Hematopoietic multipotent progenitor cell (in vitro differentiated cells): ENCODE data around the gene GASK1A. TPM values are rescaled to one million over a fixed set of nuclear protein-coding genes. Genes with fewer than 3 reads are reported as not detected.
"Not testable (repeated sequence)": the region's sequence is repeated elsewhere in the genome, so short reads cannot be mapped to it uniquely, and the experiment has no call there.

ENCODE experiments used
- DNase-seq, 3 donors: peaks; one replicate each; pipeline ENCODE4 v3.0.0-alpha.2; 2011 to 2015; ENCODE audit warnings: low read depth in 2 of 3, low spot score in 2 of 3
- total RNA-seq: library from RNA; depleted of rRNA; stranded (reverse); fragments of >200 nt; gene quantifications from one replicate; pipeline ENCODE4 v1.2.3, GENCODE V29; 2012

Gene GASK1A
- 1.6 TPM for total RNA-seq

- DNase-seq = peak in 2 of 3 donors; percentile 55 to 69
Measured at GRCh38 chr3:42979044-42979972, at the start of gene GASK1A. GASK1A (plus strand) TSS chr3:42979311; CDS start chr3:42979643, 332 bp downstream.

GRCh38 chr3:42934111-42934510, 45.0 kb upstream of the GASK1A start:
- DNase-seq = no peak

- DNase-seq = no peak
Measured at GRCh38 chr3:42934910-42935309, 44.2 kb upstream of the GASK1A start.

GRCh38 chr3:42935472-42935871, 43.6 kb upstream of the GASK1A start:
- no peak for DNase-seq

GRCh38 chr3:42936157-42936981, 42.7 kb upstream of the GASK1A start:
- DNase-seq = peak in 2 of 3 donors; percentile 2 to 12

GRCh38 chr3:42937334-42937733, 41.8 kb upstream of the GASK1A start:
- no peak for DNase-seq

- DNase-seq = no peak
Measured at GRCh38 chr3:42942693-42943092, 36.4 kb upstream of the GASK1A start.

- no peak for DNase-seq
Measured at GRCh38 chr3:42946050-42946449, 33.1 kb upstream of the GASK1A start.

GRCh38 chr3:42957573-42957972, 21.5 kb upstream of the GASK1A start:
- DNase-seq = no peak

- no peak for DNase-seq
Measured at GRCh38 chr3:42960282-42960681, 18.8 kb upstream of the GASK1A start.

GRCh38 chr3:42960786-42961185, 18.3 kb upstream of the GASK1A start:
- DNase-seq = no peak

GRCh38 chr3:42961633-42962032, 17.5 kb upstream of the GASK1A start:
- peak; percentile 16 to 54 (median 19) for DNase-seq

GRCh38 chr3:42963269-42963668, 15.8 kb upstream of the GASK1A start:
- no peak for DNase-seq

- no peak for DNase-seq
Measured at GRCh38 chr3:42964266-42964665, 14.8 kb upstream of the GASK1A start.

- no peak for DNase-seq
Measured at GRCh38 chr3:42970557-42970956, 8.6 kb upstream of the GASK1A start.

GRCh38 chr3:42970976-42971772, 7.9 kb upstream of the GASK1A start:
- DNase-seq = no peak

GRCh38 chr3:42974906-42975305, 4.2 kb upstream of the GASK1A start:
- DNase-seq = not testable (repeated sequence)

GRCh38 chr3:42975456-42975855, 3.7 kb upstream of the GASK1A start:
- no peak for DNase-seq

GRCh38 chr3:42975955-42976354, 3.2 kb upstream of the GASK1A start:
- DNase-seq = no peak

GRCh38 chr3:42980209-42980608, 1.1 kb downstream of the GASK1A start:
- no peak for DNase-seq

GRCh38 chr3:42980909-42981308, 1.8 kb downstream of the GASK1A start:
- no peak for DNase-seq
